DND-41 (cell line): ENCODE measurements around the gene CNOT2.

Experiments
- CTCF ChIP-seq: IDR thresholded peaks from 2 replicates; pipeline ENCODE4 v1.5.1; 2012; ENCODE audit warnings: borderline replicate concordance, low read length, moderate library complexity, mild to moderate bottlenecking; ENCODE audit not compliant: poor library complexity, severe bottlenecking; ENCODE audit errors: extremely low read depth
- EZH2 ChIP-seq: IDR thresholded peaks from 3 replicates; pipeline ENCODE4 v1.6.1; 2012; ENCODE audit warnings: borderline replicate concordance, low read depth, mild to moderate bottlenecking, moderate library complexity, low read length, inconsistent platforms; ENCODE audit not compliant: severe bottlenecking

DNA sequence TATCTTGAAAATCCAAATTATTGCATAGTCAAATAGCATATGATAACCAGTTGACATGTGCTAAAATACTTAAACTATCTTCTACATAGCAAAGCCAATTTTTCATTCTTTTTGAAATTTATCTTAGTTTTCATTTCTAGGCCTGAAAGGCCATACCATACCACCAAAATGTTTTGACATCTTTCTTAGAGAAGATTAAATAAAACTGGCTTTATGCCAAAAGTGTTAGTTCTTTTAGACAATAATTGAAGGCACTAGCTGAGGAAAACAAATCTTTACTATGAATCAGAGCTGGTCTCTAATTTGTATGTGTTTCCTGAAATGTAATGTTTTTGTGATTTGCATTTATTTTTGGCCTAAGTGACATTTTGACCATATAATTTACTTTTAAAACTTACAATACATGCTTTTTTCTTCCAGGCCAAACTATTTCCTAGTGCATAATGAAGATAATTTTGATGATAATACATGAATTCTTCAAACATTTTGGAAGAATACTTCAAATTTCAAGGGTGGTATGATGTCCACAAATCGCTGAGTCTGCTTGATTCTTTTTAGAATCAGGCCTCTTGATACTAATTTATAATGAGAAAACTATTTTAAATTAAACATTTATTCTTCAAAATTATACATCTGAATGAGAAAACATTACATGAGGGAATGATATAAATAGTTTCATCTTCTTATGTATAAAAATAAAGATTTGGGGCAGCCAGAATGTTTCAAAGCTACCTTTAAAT lies 116.4 kb downstream of the CNOT2 start:
- TF ChIP-seq CTCF: no peak
- TF ChIP-seq EZH2: no peak
